A673 (cell line): Measurements from ENCODE around the gene CDK11B.

Source experiments
- CTCF ChIP-seq: fragments of 300-800, 200-600 bp; sonication (generic); conservative IDR thresholded peaks from 2 replicates; pipeline ENCODE4 v1.5.1; 2017; ENCODE audit warnings: low read depth, mild to moderate bottlenecking, antibody characterized with exemption, low read length, moderate library complexity, mixed read lengths
- EZH2 ChIP-seq: fragments of 200-600 bp; sonication (generic); IDR thresholded peaks from 2 replicates; pipeline ENCODE4 v1.6.1; 2017; ENCODE audit warnings: borderline replicate concordance, low read depth, mild to moderate bottlenecking, mixed read lengths, antibody characterized with exemption, low read length; ENCODE audit not compliant: poor library complexity, severe bottlenecking

GRCh38 chr1:1684031-1684681, 25.4 kb upstream of the CDK11B start:
- TF ChIP-seq EZH2 (no peak), CTCF (no peak)
